WERI-Rb-1 (cell line): ENCODE data around the gene RNF220.

Experiments
- DNase-seq: peaks from one replicate; pipeline ENCODE4 v3.0.0-alpha.2; 2020
- H3K27ac ChIP-seq: fragments of 250-450 bp; sonication (Bioruptor Pico); 2 replicates; pipeline ENCODE4 v1.5.1; 2020; ENCODE audit warnings: mild to moderate bottlenecking, moderate library complexity
- H3K27me3 ChIP-seq: fragments of 250-450 bp; sonication (Bioruptor Pico); 2 replicates; pipeline ENCODE4 v1.5.1; 2021; ENCODE audit warnings: mild to moderate bottlenecking, low read depth, moderate library complexity; ENCODE audit not compliant: insufficient read depth, severe bottlenecking
- H3K36me3 ChIP-seq: fragments of 250-450 bp; sonication (Bioruptor Pico); 2 replicates; pipeline ENCODE4 v1.5.1; 2020; ENCODE audit warnings: mild to moderate bottlenecking, moderate library complexity
- H3K4me3 ChIP-seq: 2 replicates; pipeline ENCODE4 v1.5.1; 2011; ENCODE audit warnings: low read depth, mild to moderate bottlenecking, control low read depth, low read length
- H3K9me3 ChIP-seq: fragments of 250-450 bp; sonication (Bioruptor Pico); 2 replicates; pipeline ENCODE4 v1.5.1; 2021; ENCODE audit warnings: mild to moderate bottlenecking, moderate library complexity; ENCODE audit not compliant: severe bottlenecking
- CTCF ChIP-seq: IDR thresholded peaks from 2 replicates; pipeline ENCODE4 v1.5.1; 2011; ENCODE audit warnings: low read depth, mild to moderate bottlenecking, control low read depth, inconsistent platforms, low read length

The RNF220 gene

GRCh38 chr1:44408632-44409602 is 3.9 kb downstream of the RNF220 start:
- Histone ChIP-seq H3K36me3 (no peaks in the 10 kb centered on the region), H3K27me3 (peaks cover 83% of the 10 kb centered on the region), H3K4me3 (no peak overlapping the region), H3K9me3 (peaks cover 3% of the 10 kb centered on the region), H3K27ac (no peak overlapping the region)
- DNase-seq: no peak
- no peak for TF ChIP-seq CTCF

- Histone ChIP-seq H3K9me3 (peaks cover 3% of the 10 kb centered on the region), H3K27me3 (peaks cover 83% of the 10 kb centered on the region), H3K27ac (no peak overlapping the region), H3K36me3 (no peaks in the 10 kb centered on the region), H3K4me3 (no peak overlapping the region)
- no peak for DNase-seq
- no peak for TF ChIP-seq CTCF
These were observed 4.7 kb downstream of the RNF220 start for GRCh38 chr1:44409757-44410156.

DNA sequence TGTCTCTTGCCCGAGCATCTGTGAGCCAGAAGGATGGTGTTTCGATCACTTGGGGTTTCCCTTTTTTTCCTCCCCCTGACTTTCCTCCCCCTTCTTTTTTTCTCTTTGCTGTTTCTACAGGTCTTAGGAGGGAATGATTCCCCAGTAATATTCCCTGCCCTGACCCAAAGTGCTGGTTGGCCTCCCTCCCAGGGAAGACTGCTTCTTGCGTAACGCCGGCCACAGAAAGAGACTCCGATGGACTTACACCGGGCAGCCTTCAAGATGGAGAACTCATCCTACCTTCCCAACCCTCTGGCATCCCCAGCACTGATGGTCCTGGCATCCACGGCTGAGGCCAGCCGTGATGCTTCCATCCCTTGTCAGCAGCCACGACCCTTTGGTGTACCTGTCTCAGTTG is 6.8 kb downstream of the RNF220 start:
- peaks cover 69% of the 10 kb centered on the region for H3K27me3 ChIP-seq
- TF ChIP-seq CTCF: no peak
- no peak overlapping the region for H3K4me3 ChIP-seq
- H3K36me3 ChIP-seq: no peaks in the 10 kb centered on the region
- H3K27ac ChIP-seq: no peak overlapping the region
- peaks cover 3% of the 10 kb centered on the region for H3K9me3 ChIP-seq
- DNase-seq: no peak

DNA sequence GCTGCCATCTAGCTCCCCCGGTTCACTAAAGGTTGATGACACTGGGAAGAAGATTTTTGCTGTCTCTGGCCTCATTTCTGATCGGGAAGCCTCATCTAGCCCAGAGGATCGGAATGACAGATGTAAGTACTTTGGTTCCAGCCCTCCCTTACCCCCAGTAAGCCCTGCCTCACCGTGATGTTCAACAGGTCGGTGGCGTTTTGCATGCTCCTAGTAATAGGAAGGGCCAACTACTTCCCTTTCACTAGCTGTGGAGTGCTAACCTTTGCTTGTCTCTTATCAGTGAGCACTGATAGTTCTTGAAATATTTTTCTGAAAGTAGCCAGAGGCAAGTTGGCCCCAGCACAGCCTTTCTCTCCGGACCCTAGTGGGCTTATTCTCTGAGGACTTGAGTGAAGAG is 7.5 kb downstream of the RNF220 start:
- Histone ChIP-seq H3K9me3 (peaks cover 3% of the 10 kb centered on the region), H3K4me3 (no peak overlapping the region), H3K27me3 (peaks cover 62% of the 10 kb centered on the region), H3K36me3 (no peaks in the 10 kb centered on the region), H3K27ac (no peak overlapping the region)
- TF ChIP-seq CTCF: no peak
- DNase-seq: no peak

GRCh38 chr1:44413740-44414139 is 8.7 kb downstream of the RNF220 start:
- Histone ChIP-seq H3K4me3 (no peak overlapping the region), H3K9me3 (no peaks in the 10 kb centered on the region), H3K36me3 (no peaks in the 10 kb centered on the region), H3K27ac (no peak overlapping the region), H3K27me3 (peaks cover 50% of the 10 kb centered on the region)
- DNase-seq: no peak
- TF ChIP-seq CTCF: no peak
